K562 (cell line): ENCODE measurements around the gene CSF2. TPM values are rescaled to one million over a fixed set of nuclear protein-coding genes. Genes with fewer than 3 reads are reported as not detected.

Experiments used
- ARNT ChIP-seq, 2 experiments: fragments of 450-650 bp; IDR thresholded peaks; 2 replicates each; pipeline ENCODE4 v1.6.1; 2016; ENCODE audit warnings: mild to moderate bottlenecking in 1 of 2
- CBFA2T2 ChIP-seq: fragments of 450-650 bp; conservative IDR thresholded peaks from 2 replicates; pipeline ENCODE4 v1.6.1; 2017; ENCODE audit warnings: mild to moderate bottlenecking
- CEBPB ChIP-seq: fragments of 450-650 bp; IDR thresholded peaks from 2 replicates; pipeline ENCODE4 v1.6.1; 2016; ENCODE audit warnings: missing genetic modification characterization, missing compliant biosample characterization
- CREM ChIP-seq: IDR thresholded peaks from 2 replicates; pipeline ENCODE4 v1.6.1; 2014; ENCODE audit warnings: antibody characterized with exemption, low read depth
- DMBX1 ChIP-seq: fragments of 250-450 bp; sonication (Bioruptor Pico); IDR thresholded peaks from 2 replicates; pipeline ENCODE4 v1.8.0; 2022; ENCODE audit warnings: inconsistent platforms, mild to moderate bottlenecking, moderate library complexity, borderline replicate concordance
- FOS ChIP-seq: IDR thresholded peaks from 3 replicates; pipeline ENCODE4 v1.6.1; 2011; ENCODE audit not compliant: insufficient read length; ENCODE audit errors: extremely low read depth
- HEY1 ChIP-seq: fragments of 250-450 bp; sonication (Bioruptor Pico); IDR thresholded peaks from 2 replicates; pipeline ENCODE4 v1.5.0; 2020; ENCODE audit warnings: mild to moderate bottlenecking, moderate library complexity, borderline replicate concordance
- KDM1A ChIP-seq, 2 experiments: fragments of 450-650 bp; IDR thresholded peaks; 2 replicates each; pipeline ENCODE4 v1.6.1; 2016; ENCODE audit warnings: mild to moderate bottlenecking in 2 of 2
- MTA2 ChIP-seq: fragments of 450-650 bp; IDR thresholded peaks from 2 replicates; pipeline ENCODE4 v1.6.1; 2016; ENCODE audit warnings: low read depth
- MYBL2 ChIP-seq, 2 experiments: fragments of 450-650 bp in 1 of 2; sonication (generic) in 1 of 2; formaldehyde crosslinking in 1 of 2; IDR thresholded peaks; 2 replicates each; pipeline versions ENCODE4 v1.6.1 to v1.8.1; 2017 to 2022; ENCODE audit warnings: borderline replicate concordance in 1 of 2, inconsistent platforms in 1 of 2, low read depth in 1 of 2, mild to moderate bottlenecking in 1 of 2, missing genetic modification reagents in 1 of 2, moderate library complexity in 1 of 2
- RBM34 ChIP-seq: fragments of 200-400 bp; formaldehyde crosslinking; IDR thresholded peaks from 2 replicates; pipeline ENCODE4 v1.6.1; 2018; ENCODE audit warnings: low read length, borderline replicate concordance; ENCODE audit not compliant: insufficient read depth
- RCOR1 ChIP-seq, 2 experiments: IDR thresholded peaks; 2 replicates each; pipeline ENCODE4 v1.6.1; 2012; ENCODE audit warnings: low read depth in 2 of 2, low read length in 2 of 2, borderline replicate concordance in 1 of 2, improper control_type of control experiment in 1 of 2
- SETDB1 ChIP-seq: IDR thresholded peaks from one replicate; pipeline ENCODE4 v1.6.1; 2012; ENCODE audit warnings: low read length, control low read depth, inconsistent platforms
- ZNF232 ChIP-seq: sonication (generic); formaldehyde crosslinking; IDR thresholded peaks from 2 replicates; pipeline ENCODE4 v1.8.0; 2022; ENCODE audit warnings: mild to moderate bottlenecking, missing genetic modification reagents
- polyA plus RNA-seq, 8 experiments: library from polyadenylated mRNA; depleted of rRNA in 4 of 8; stranded (reverse) in 5 of 8; unstranded in 3 of 8; fragments of >200 nt; fragmentation: Nextera tagmentation in 2 of 8; fragmentation: Illumina TruSeq in 1 of 8; extraction: Ambion mirVana in 2 of 8; extraction: Trizol in 1 of 8; gene quantifications; 2 replicates each; pipeline versions ENCODE4 v1.2.1 to v1.2.3, GENCODE V29; 2011 to 2014; ENCODE audit warnings: inconsistent platforms in 1 of 8, missing spikeins in 1 of 8
- total RNA-seq, 7 experiments: library from RNA; depleted of rRNA in 6 of 7; stranded (reverse); fragments of >200 nt in 6 of 7; fragmentation: Illumina TruSeq in 2 of 7; extraction: Trizol in 2 of 7; gene quantifications; 2 replicates each; pipeline versions ENCODE4 v1.2.1 to v1.2.3, GENCODE V29; 2011 to 2021; ENCODE audit warnings: low replicate concordance in 1 of 7
- TF ChIP-seq, protein P1 (sequence below): sonication (generic); formaldehyde crosslinking; IDR thresholded peaks from 2 replicates; pipeline ENCODE4 v1.8.1; 2023; ENCODE audit warnings: mild to moderate bottlenecking, missing genetic modification reagents
- TF ChIP-seq, protein P2 (sequence below): fragments of 250-450 bp; sonication (Bioruptor Pico); IDR thresholded peaks from 2 replicates; pipeline ENCODE4 v1.8.0; 2021; ENCODE audit warnings: borderline replicate concordance, mild to moderate bottlenecking, moderate library complexity; ENCODE audit not compliant: poor library complexity, severe bottlenecking
- TF ChIP-seq, protein P3 (sequence below): fragments of 250-450 bp; sonication (Bioruptor Pico); IDR thresholded peaks from 2 replicates; pipeline ENCODE4 v1.5.0; 2021
- TF ChIP-seq, protein P4 (sequence below): fragments of 450-650 bp; IDR thresholded peaks from 2 replicates; pipeline ENCODE4 v1.6.1; 2016; ENCODE audit warnings: borderline replicate concordance
- TF ChIP-seq, protein P5 (sequence below), 2 experiments: fragments of 450-650 bp in 1 of 2; IDR thresholded peaks; 2 replicates each; pipeline ENCODE4 v1.6.1; 2011 to 2017; ENCODE audit warnings: low read depth in 2 of 2, antibody characterized with exemption in 1 of 2, borderline replicate concordance in 1 of 2, low read length in 1 of 2, mild to moderate bottlenecking in 1 of 2, mixed read lengths in 1 of 2; ENCODE audit not compliant: control insufficient read depth in 1 of 2

The CSF2 gene
- total and polyA plus RNA-seq, 9 of the 15 experiments (the other 6 are each of a cell fraction or from before 2014, with no cell fraction given), result 0.25 to 0.29 TPM; not detected in 7

DNA sequence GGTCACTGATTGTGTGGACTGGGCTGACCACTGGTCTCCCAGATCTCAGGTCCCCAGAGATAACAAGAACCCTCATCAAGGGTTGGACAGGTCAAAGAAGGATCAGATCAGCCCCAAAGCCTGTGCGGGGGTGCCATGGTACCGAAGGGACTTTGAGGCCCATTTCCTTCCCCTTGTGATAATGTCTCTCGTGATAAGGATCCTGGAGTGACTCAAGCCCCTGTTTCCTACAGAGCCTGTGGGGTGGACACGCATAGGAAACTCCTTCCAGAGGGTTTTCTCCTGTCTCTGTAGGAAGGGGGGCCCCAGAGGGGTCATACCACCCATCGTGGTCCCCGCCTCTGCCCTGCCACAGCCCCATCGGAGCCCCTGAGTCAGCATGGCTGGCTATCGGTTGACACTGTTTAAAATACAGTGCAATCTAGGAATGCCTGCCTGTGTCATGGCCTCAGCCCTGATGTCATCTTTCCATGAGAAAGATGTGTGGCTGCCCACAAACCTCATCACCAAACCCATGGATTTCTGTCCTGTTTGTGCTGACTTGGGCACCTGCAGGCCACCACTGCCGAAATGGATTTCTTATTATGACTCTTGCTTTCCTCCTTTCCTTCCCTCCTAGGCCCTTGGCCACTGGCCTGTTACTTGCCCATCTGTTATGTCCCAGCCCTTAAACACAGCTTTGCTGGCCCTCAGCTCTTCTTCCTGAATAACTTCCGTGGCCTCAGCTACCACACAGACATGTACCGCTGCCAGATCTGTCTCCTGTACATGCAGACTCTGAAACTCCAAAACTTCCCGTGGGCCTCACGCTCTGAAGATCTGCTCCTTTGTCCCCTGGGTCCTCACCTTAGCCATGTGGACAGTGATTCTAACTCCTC lies 2.9 kb upstream of the CSF2 start (continued):
- TF ChIP-seq, protein P1, sequence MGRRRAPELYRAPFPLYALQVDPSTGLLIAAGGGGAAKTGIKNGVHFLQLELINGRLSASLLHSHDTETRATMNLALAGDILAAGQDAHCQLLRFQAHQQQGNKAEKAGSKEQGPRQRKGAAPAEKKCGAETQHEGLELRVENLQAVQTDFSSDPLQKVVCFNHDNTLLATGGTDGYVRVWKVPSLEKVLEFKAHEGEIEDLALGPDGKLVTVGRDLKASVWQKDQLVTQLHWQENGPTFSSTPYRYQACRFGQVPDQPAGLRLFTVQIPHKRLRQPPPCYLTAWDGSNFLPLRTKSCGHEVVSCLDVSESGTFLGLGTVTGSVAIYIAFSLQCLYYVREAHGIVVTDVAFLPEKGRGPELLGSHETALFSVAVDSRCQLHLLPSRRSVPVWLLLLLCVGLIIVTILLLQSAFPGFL (CRISPR knock-in tag), result no peak
- no peak for TF ChIP-seq ARNT (IDR thresholded peaks at IDR 0.05)
- TF ChIP-seq DMBX1, result peak; percentile 8; the same call in 1 of the 2 replicates
- TF ChIP-seq SETDB1, result no peak
- no peak for TF ChIP-seq HEY1
- no peak for TF ChIP-seq RBM34
- TF ChIP-seq MYBL2 (IDR thresholded peaks at IDR 0.05; ENCODE audit: low read depth), result no peak
- TF ChIP-seq MYBL2 (CRISPR knock-in tag; IDR thresholded peaks at IDR 0.05; ENCODE audit: borderline replicate concordance), result no peak
- no peak for TF ChIP-seq ZNF232 (CRISPR knock-in tag)
- TF ChIP-seq RCOR1 (IDR thresholded peaks at IDR 0.05; ENCODE audit: borderline replicate concordance in 1 of 2, low read depth in 2 of 2, low read length in 2 of 2), result no peak; a peak in 1 of 4 replicates
- no peak for TF ChIP-seq CEBPB (tag)
- TF ChIP-seq FOS, result no peak
- TF ChIP-seq CBFA2T2, result peak; percentile 52
- no peak for TF ChIP-seq KDM1A (IDR thresholded peaks at IDR 0.05)
- peak; percentile 73; the same call in 1 of the 2 replicates for TF ChIP-seq CREM
- TF ChIP-seq, protein P2, sequence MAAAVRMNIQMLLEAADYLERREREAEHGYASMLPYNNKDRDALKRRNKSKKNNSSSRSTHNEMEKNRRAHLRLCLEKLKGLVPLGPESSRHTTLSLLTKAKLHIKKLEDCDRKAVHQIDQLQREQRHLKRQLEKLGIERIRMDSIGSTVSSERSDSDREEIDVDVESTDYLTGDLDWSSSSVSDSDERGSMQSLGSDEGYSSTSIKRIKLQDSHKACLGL (CRISPR knock-in tag), result no peak
- TF ChIP-seq MTA2, result no peak; the same call in 1 of the 2 replicates
- TF ChIP-seq, protein P3, sequence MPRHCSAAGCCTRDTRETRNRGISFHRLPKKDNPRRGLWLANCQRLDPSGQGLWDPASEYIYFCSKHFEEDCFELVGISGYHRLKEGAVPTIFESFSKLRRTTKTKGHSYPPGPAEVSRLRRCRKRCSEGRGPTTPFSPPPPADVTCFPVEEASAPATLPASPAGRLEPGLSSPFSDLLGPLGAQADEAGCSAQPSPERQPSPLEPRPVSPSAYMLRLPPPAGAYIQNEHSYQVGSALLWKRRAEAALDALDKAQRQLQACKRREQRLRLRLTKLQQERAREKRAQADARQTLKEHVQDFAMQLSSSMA (CRISPR knock-in tag), result no peak
- TF ChIP-seq, protein P4, sequence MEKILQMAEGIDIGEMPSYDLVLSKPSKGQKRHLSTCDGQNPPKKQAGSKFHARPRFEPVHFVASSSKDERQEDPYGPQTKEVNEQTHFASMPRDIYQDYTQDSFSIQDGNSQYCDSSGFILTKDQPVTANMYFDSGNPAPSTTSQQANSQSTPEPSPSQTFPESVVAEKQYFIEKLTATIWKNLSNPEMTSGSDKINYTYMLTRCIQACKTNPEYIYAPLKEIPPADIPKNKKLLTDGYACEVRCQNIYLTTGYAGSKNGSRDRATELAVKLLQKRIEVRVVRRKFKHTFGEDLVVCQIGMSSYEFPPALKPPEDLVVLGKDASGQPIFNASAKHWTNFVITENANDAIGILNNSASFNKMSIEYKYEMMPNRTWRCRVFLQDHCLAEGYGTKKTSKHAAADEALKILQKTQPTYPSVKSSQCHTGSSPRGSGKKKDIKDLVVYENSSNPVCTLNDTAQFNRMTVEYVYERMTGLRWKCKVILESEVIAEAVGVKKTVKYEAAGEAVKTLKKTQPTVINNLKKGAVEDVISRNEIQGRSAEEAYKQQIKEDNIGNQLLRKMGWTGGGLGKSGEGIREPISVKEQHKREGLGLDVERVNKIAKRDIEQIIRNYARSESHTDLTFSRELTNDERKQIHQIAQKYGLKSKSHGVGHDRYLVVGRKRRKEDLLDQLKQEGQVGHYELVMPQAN, result no peak
- TF ChIP-seq, protein P5, sequence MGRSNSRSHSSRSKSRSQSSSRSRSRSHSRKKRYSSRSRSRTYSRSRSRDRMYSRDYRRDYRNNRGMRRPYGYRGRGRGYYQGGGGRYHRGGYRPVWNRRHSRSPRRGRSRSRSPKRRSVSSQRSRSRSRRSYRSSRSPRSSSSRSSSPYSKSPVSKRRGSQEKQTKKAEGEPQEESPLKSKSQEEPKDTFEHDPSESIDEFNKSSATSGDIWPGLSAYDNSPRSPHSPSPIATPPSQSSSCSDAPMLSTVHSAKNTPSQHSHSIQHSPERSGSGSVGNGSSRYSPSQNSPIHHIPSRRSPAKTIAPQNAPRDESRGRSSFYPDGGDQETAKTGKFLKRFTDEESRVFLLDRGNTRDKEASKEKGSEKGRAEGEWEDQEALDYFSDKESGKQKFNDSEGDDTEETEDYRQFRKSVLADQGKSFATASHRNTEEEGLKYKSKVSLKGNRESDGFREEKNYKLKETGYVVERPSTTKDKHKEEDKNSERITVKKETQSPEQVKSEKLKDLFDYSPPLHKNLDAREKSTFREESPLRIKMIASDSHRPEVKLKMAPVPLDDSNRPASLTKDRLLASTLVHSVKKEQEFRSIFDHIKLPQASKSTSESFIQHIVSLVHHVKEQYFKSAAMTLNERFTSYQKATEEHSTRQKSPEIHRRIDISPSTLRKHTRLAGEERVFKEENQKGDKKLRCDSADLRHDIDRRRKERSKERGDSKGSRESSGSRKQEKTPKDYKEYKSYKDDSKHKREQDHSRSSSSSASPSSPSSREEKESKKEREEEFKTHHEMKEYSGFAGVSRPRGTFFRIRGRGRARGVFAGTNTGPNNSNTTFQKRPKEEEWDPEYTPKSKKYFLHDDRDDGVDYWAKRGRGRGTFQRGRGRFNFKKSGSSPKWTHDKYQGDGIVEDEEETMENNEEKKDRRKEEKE (IDR thresholded peaks at IDR 0.05; ENCODE audit: borderline replicate concordance in 1 of 2, control insufficient read depth in 1 of 2, low read depth in 2 of 2, low read length in 1 of 2), result no peak
